Glomerular endothelial cell (primary cell): Measurements from ENCODE around the gene PPP2R2C. TPM values are rescaled to one million over a fixed set of nuclear protein-coding genes. Genes with fewer than 3 reads are reported as not detected.

Source experiments
- DNase-seq: peaks from one replicate; pipeline ENCODE4 v3.0.0-alpha.2; 2011; ENCODE audit warnings: low read depth, low spot score; ENCODE audit errors: extremely low read depth
- total RNA-seq: library from RNA; depleted of rRNA; stranded (reverse); fragments of >200 nt; gene quantifications from 2 replicates; pipeline ENCODE4 v1.2.3, GENCODE V29; 2015

The PPP2R2C gene
- total RNA-seq, 1 donor from 2014 or later = 0.41 TPM

GRCh38 chr4:6494431-6495295 is 22.2 kb upstream of the PPP2R2C start:
- DNase-seq = no peak

DNA sequence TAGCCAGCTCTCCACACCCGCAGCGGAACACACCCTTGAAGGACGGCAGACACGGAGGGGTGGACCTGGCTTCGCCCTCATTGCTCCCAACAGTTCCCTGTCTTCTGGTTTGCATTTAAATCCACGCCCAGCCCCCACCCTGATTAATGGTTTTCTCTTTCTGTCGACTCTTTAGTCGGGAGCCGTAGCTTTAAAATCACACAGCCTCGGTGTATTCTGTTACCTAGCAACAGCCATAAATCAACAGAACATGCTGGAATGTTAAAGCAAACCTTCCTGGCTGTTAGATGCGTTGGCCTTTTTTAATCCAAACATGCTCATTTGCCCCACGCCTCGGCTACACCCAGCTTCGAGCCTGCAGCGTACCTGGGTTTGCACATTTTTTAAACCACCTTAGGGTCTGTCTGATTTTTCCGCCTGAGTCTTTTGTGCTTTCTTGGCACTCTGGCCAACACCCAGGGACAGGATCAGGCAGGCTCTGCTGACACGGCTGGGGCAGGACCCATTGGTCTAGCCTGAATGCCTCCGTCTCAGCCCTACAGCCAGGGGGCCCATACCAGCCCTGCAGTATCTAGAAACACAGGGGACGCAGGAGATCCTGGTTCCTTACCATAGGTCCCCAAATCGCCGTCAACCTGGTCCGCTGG is 21.4 kb upstream of the PPP2R2C start:
- no peak for DNase-seq

DNA sequence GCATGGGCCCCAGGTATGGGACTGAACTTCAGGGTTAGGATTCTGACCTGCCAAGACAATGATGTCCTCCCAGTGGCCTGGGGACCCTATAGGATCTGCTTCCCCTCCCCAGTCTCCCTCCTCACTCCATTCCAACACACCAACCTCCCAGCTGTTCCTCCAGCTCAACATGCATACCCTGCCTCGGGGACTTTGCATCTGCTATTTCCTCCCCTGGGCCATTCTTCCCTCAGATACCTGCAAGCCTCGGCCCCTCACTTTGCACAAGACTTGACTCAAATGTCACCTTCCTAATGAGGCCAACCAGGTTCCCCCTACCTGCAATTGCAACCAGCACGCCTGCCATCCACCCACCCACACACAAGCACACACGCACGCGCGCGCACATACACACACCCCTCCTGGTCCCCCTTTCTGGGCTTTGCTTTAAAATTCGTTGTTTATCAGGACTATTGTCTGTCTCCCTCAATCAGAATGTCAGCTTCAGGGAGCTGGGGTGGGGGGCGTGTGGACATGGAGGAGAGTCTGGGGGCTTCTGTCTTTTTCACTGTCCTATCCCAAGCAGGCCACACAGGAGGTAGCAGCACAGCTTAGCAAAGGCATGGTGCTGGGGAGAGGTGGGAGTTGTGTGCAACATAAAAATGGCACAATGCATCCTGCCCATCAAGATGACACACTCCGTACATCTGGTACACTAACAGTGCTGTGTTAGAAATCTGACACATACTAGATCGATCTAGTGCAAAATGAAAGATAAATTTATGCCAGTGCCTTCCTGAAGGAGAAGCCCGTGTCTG is 20.6 kb upstream of the PPP2R2C start:
- DNase-seq = no peak

DNA sequence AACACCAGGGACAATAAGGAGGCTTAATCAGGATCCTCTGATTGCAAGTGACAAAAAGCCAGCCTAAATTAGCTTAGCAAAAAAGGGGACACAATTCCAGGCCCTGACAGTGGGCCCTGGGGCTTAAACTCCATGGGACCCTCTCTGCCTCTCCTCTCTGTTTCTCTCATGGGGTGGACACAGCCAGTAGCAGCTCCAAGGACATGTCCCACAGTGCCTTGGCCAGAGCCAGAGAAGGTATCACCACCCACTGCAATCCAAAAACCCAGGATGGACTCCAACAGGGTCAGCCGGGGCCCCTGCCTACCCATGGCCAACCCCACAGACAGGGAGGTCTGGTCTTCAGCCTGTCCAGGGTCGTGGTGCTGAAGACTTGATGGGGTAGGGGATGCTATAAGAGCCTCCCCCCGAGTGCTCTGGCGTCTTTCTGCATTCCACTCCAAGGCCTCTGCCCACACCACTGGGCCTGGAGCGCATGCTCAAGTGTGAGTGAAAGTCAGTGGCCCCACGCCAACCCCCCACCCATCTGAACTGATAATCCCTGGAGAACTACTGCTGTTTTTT is 19.7 kb upstream of the PPP2R2C start:
- DNase-seq = no peak

GRCh38 chr4:6491235-6491634 is 18.8 kb upstream of the PPP2R2C start:
- no peak for DNase-seq

DNA sequence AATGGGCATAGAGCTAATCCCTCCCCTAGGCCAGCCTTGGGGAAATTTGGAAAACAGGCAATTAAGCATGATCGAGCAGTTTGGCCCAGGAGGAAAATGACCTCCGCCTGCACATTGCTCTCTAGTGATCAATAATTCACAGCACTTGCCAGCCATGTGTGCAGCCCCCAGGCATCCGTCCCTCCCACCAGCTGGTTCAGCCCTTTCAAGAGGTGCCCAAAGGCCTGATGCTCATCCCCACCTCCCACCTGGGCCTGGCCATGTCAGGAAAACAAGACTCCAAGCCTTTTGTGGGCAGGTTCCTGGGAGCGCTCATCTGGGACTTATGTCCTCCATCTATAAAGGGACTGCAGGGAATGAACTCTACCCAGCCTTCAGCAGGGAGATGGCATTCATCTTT is 17.5 kb upstream of the PPP2R2C start:
- DNase-seq = no peak

GRCh38 chr4:6487466-6487865 is 15.1 kb upstream of the PPP2R2C start:
- no peak for DNase-seq

DNA sequence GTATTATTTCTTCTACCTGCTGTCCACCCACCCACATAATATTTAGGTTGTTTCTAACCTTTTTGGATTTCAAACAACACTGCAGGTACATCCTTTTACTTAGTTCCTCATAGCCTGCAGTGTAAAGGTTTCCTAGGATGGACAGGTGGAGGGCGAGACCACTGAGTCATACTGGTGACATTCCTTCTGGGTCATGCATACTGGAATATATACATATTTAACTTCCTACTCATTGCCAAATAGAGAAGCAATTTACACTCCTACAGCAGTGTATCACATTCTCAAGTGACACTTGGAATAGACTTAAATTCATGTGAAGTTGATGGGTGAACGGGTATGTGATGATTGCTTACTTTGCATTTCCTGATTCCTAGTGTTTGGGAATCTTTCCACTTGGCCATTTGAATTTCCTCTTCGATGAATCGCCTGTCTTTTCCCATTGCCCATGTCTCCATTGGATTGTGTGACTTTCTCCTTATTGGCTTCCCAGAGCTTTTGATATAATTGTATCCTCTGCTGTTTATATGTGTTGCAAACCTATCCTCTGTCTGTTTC is 8.2 kb upstream of the PPP2R2C start:
- DNase-seq = no peak

GRCh38 chr4:6478546-6479220 is 6.3 kb upstream of the PPP2R2C start:
- no peak for DNase-seq

GRCh38 chr4:6476893-6477292 is 4.5 kb upstream of the PPP2R2C start:
- no peak for DNase-seq

- DNase-seq = no peak
Measured at GRCh38 chr4:6475492-6476020, 3.1 kb upstream of the PPP2R2C start.

DNA sequence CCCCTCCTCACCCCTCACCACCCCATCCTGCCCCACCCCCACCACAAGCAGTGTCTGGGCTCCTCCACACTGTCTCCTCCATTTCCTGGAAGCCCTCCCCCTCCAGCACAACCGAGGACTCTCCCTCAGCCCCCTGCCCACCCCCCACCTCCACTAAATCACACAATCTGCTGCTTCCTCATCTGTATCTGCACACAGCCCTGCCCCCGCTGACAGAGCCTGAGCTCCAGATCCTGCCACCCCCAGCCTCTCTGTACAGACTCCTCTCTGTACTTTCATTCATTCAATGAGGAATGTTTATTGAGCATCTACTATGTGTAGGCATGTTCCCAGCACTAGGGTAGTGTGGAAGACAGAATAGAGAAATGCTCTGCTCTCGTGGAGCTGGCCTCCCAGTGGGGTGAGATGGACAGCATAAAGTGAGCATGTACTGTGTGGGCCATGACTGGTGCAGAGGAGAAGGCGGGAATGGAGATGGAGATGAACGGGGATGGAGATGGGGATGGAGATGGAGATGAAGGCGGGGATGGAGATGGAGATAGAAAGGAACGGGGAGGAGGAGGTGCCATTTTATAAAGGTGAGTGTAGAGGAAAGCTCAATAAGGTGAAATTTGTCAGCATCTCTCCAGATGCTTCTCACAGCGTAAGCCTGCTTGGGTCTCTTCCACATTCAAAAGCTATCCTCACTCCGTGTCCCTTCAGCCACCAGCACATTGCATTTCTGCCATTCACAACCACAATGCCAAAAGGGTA is 2.5 kb upstream of the PPP2R2C start:
- DNase-seq = no peak

DNA sequence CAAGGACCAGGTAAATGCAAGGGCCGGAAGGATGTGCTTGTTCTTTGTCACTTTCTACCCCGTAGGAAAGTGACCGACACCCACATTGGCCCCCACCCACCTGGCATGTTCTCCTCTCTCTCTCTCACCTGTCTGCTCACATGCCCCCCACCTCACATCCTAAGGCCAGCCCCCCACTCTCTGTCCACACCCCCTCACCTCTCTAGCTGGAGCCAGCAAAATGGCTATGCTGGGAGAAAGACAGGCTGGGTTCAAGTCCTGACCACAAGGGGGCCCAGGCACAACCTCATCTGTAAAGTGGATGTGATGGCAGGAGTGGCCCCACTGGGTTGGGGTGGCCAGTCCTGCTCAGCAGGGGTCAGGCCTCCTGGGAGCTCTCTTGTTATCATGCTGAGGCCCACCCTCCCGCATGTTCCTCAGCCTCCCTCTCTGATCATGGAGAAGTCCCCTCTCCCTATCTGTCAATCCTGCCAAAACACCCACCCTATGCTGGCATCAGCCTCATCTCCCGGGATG is 1.7 kb upstream of the PPP2R2C start:
- DNase-seq = no peak

DNA sequence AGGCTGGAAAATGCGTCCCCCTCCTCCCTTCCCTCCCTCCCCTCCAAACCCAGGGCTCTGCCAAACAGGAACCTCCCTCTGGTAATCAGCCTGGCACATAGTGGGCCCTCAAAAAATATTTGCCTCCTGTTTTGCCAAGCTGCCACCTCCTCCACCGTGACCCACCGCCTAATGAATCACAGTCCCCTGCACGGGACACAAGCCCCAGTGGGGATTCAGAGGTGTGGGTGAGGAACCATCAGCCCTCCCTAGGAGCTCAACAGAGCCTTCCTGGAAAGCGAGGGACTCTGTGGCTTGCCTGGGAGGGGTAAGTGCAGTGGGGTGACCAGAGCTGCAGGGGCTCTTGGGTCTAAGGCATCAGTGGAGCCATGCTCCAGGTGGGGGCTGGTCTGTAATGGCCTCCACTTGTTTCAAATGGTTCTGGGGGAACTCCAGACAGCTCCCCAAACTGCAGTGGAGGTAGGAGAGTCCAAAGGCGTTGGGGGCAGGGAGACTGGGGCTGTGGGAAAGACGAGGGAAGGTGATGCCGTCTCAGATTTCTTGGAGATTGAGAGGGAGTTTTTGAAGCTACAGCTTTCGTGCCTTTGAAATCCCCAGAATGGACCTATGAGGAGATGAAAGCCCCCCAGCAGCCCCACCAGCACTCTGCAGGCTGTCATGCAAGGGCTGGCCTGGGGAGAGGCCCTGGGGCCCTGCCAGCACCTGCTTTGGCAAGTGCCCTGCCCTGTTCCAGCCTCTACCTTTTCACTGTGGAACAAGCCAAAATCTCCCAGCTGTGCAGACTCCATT is 1.0 kb upstream of the PPP2R2C start:
- no peak for DNase-seq

GRCh38 chr4:6472008-6472386 is 417 bp downstream of the PPP2R2C start:
- DNase-seq = no peak

GRCh38 chr4:6471307-6472007 is 957 bp downstream of the PPP2R2C start:
- no peak for DNase-seq

DNA sequence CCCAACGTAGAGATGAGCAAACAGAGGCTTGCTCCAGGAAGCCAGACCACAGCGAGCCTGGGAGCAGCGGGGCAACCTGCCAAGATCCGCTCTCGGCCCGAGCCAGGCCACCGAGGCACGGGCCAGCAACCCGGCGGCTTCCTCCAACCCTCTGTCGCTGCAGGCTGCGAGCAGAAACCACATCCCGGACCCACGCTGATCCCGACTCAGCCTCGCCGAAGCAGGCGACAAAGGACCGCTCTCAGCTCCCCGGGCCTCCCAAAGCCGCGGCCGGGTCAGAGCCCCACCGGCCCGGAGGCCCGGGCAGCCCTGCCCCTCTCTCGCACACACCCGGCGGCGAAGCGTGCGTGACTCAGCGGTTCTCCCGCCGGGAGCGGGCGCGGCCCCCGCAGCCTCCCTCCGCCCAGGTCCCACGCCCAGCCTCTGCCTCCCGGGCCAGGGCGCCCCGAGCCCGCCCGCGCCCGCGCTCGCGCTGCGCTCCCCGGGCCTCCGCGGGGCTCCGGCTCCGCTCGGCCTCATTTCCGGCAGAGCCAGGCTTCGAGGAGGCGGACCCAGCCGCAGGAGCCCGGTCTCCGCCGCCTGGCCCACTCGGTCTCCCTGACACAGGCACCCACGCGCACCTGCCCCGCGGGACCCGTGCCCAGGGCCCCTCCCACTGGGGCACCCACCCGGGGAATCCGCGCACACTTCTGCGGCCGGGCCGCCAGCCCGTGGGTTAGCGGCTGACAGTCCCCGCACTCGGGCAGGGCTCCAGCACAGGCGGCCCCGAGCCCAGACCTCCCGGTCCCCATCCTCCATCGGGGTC is 1.7 kb downstream of the PPP2R2C start:
- no peak for DNase-seq
